B cell (primary cell): Measurements from ENCODE around the gene SLC44A2.
"Not testable (repeated sequence)": the region's sequence is repeated elsewhere in the genome, so short reads cannot be mapped to it uniquely, and the experiment has no call there.

Experiments
- CTCF ChIP-seq: fragments of 200-600 bp; IDR thresholded peaks from one replicate; pipeline ENCODE4 v1.8.0; 2022; ENCODE audit warnings: antibody characterized with exemption, mild to moderate bottlenecking
- EZH2 ChIP-seq: IDR thresholded peaks from 2 replicates; pipeline ENCODE4 v1.6.1; 2012; ENCODE audit warnings: borderline replicate concordance, low read depth, mild to moderate bottlenecking, moderate library complexity, low read length; ENCODE audit not compliant: insufficient read depth, poor library complexity, severe bottlenecking

- TF ChIP-seq CTCF, EZH2: not testable (repeated sequence)
Observed at GRCh38 chr19:10675214-10675613, 49.9 kb downstream of the SLC44A2 start.
